ENCODE measurements around the gene PCBD1.

Gene PCBD1

DNA sequence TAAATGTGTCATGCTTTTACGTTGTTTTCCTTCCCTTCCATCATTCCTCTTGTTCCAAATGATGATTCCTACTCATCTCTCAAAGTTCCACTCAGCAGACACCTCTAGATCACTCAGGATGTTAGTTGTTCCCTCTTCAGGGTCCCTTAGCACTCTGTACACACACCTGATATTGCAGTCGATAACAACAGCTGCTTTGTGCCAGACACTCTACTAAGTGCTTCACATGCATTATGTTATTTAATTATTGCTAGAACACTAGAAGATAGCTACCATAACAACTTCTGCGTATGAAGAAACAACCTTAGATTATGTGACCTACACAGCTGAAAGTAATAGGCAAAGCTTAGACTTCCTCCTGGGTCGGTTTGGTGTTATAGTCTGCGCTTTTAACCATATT is 29.6 kb downstream of the PCBD1 start:
- peaks cover 59% of the 10 kb centered on the region for H3K36me3 Mint-ChIP-seq (ENCODE audit: low read depth)
- H3K4me1 Mint-ChIP-seq: peaks cover 6% of the 10 kb centered on the region
- no peak for DNase-seq
- TF ChIP-seq, protein P1, sequence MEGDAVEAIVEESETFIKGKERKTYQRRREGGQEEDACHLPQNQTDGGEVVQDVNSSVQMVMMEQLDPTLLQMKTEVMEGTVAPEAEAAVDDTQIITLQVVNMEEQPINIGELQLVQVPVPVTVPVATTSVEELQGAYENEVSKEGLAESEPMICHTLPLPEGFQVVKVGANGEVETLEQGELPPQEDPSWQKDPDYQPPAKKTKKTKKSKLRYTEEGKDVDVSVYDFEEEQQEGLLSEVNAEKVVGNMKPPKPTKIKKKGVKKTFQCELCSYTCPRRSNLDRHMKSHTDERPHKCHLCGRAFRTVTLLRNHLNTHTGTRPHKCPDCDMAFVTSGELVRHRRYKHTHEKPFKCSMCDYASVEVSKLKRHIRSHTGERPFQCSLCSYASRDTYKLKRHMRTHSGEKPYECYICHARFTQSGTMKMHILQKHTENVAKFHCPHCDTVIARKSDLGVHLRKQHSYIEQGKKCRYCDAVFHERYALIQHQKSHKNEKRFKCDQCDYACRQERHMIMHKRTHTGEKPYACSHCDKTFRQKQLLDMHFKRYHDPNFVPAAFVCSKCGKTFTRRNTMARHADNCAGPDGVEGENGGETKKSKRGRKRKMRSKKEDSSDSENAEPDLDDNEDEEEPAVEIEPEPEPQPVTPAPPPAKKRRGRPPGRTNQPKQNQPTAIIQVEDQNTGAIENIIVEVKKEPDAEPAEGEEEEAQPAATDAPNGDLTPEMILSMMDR (IDR thresholded peaks at IDR 0.05): no peak
- H3K9me3 Mint-ChIP-seq: peaks cover 5% of the 10 kb centered on the region
- H3K27me3 Mint-ChIP-seq (ENCODE audit: low read depth, poor library complexity): no peaks in the 10 kb centered on the region
- H3K4me3 Mint-ChIP-seq: no peak overlapping the region
- H3K27ac Mint-ChIP-seq: peak overlapping the region; percentile 0

DNA sequence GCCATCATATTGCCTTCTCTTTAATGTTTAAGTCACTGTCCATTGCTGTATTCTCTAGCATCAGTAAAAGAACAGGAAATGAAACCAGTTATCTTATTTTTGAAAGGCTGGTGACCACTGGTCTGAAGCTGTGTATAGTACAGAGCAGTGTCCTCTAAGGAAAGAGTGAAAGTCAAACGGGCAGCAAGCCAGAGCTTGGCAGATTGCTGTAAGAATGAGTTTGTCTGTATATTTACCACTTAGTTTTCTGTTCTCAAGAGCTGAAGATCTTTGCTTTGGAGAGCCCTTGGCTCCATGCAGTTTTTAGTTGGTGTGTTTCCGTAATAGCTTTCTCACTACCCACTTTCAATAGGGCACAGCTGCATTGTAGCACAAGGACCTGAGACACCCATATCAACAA is 31.9 kb downstream of the PCBD1 start:
- Mint-ChIP-seq H3K36me3 (ENCODE audit: low read depth) (peaks cover 46% of the 10 kb centered on the region), H3K9me3 (peaks cover 5% of the 10 kb centered on the region), H3K4me1 (no peaks in the 10 kb centered on the region), H3K4me3 (no peak overlapping the region), H3K27ac (no peak overlapping the region), H3K27me3 (ENCODE audit: low read depth, poor library complexity) (peaks cover 3% of the 10 kb centered on the region)
- DNase-seq: no peak
- TF ChIP-seq, protein P1 (IDR thresholded peaks at IDR 0.05): no peak

DNA sequence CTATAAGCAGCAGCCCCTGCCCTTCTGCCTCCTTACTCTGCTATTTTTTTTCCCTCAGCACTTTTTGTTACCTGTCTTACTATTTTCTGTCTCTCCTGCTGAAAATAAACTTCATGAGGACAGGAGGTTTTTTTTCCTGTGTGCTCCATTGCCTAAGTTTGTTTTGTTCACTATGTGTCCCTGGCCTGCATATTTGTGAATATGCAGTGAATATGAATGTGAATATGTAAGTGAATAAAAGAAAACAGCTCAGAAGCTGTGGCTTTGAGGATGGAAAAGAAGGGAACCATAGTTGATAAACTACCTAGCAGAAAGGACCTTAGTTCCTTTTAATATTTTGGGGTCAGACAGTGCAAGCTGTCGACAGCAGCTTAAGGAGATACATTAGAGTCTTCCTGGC is 34.9 kb downstream of the PCBD1 start:
- H3K27me3 Mint-ChIP-seq (ENCODE audit: low read depth, poor library complexity): peaks cover 3% of the 10 kb centered on the region
- H3K36me3 Mint-ChIP-seq (ENCODE audit: low read depth): peaks cover 37% of the 10 kb centered on the region
- TF ChIP-seq, protein P1 (IDR thresholded peaks at IDR 0.05): no peak
- no peaks in the 10 kb centered on the region for H3K9me3 Mint-ChIP-seq
- no peak overlapping the region for H3K27ac Mint-ChIP-seq
- H3K4me3 Mint-ChIP-seq: no peak overlapping the region
- H3K4me1 Mint-ChIP-seq: no peaks in the 10 kb centered on the region
- DNase-seq: no peak

DNA sequence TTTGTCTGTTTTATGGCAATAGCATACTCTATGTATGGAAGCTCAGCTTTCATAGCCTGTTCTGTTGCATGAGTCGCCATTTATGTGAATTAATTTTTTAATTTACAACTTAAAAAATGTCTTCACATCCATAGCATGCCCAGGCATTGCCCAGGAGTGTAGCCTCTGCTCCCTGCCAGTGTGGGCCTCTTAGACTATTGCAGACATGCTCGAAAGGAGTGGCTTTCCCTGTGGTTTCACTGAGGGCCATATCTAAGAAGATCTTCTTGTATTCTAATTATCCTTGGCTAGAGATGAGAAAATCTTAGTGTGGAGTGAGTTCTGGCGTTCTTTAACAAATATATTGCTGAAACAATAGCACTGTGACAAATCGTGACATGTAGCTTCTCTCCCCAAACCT is 35.3 kb downstream of the PCBD1 start:
- Mint-ChIP-seq H3K27ac (no peak overlapping the region), H3K4me1 (no peaks in the 10 kb centered on the region), H3K36me3 (ENCODE audit: low read depth) (peaks cover 35% of the 10 kb centered on the region), H3K27me3 (ENCODE audit: low read depth, poor library complexity) (peaks cover 3% of the 10 kb centered on the region), H3K4me3 (no peak overlapping the region), H3K9me3 (no peaks in the 10 kb centered on the region)
- TF ChIP-seq, protein P1 (IDR thresholded peaks at IDR 0.05): no peak
- no peak for DNase-seq

DNA sequence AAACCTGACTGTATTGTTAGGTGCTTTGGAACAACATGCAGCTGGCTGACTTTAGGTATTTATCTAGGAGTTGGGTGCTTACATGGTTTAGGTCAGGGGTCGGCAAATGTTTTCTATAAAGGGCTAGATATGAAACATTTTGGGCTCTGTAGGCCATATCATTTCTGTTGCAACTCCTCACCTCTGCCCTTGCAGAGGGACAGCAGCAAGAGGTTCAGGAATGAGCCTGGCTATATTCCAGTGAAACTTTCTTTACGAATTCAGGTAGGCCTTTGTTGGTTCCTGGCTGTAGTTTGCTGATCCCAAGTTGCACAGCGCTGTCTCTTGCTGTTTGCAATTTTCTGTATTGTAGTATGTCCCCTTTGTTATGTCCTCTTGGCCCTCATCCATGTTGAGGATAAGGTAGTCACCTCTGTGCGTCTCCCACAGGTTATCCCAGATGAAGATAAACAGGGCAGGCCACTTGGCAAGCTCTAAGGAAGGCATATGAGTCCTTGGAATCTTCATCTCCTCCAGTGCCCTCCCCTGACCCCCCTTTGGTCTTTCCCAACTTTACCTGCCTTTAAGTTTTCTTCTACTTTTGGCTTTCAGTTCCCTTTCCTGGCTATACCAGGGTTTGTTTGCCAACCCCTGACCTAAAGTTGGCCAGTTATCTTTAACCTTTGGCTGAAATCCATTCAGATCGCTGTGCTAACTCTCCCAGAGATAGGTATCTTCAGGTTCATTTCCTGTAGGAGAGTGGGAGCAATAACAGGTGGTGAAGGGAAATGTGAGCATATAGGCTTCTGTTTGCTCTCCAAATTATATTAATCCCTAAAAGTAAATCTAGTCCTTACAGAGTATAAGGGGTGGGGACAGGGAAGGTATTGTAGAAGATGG is 36.5 kb downstream of the PCBD1 start:
- Mint-ChIP-seq H3K9me3 (no peaks in the 10 kb centered on the region), H3K27me3 (ENCODE audit: low read depth, poor library complexity) (peaks cover 3% of the 10 kb centered on the region), H3K4me1 (no peaks in the 10 kb centered on the region), H3K27ac (peak overlapping the region; percentile 60), H3K4me3 (no peak overlapping the region), H3K36me3 (ENCODE audit: low read depth) (peaks cover 34% of the 10 kb centered on the region)
- no peak for DNase-seq
- TF ChIP-seq, protein P1 (IDR thresholded peaks at IDR 0.05): no peak

DNA sequence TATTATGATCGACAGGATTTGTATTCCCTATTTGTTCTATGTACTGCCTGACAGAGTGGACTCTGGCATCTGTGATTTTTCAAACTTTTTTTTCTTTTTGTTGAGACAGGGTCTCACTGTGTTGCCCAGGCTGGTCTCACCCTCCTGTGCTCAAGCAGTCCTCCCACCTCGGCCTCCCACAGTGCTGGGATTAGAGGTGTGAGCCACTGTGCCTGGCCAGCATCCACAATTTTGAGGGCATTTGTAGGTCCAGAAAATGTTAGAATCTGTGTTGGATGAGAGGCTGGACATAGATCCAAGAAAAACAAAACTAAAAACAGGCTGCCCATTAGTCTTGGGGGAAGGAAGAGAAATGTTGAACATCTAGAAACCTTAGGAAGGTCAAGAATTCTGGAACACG is 38.3 kb downstream of the PCBD1 start:
- no peak for DNase-seq
- TF ChIP-seq, protein P1 (IDR thresholded peaks at IDR 0.05): no peak
- Mint-ChIP-seq H3K27ac (peak overlapping the region; percentile 8), H3K27me3 (ENCODE audit: low read depth, poor library complexity) (peaks cover 3% of the 10 kb centered on the region), H3K4me3 (no peak overlapping the region), H3K4me1 (no peaks in the 10 kb centered on the region), H3K9me3 (no peaks in the 10 kb centered on the region), H3K36me3 (ENCODE audit: low read depth) (peaks cover 49% of the 10 kb centered on the region)

Data from nephron progenitor cell (in vitro differentiated cells).